ENCODE results near the gene MBP. TPM values are rescaled to one million over a fixed set of nuclear protein-coding genes. Genes with fewer than 3 reads are reported as not detected.

The MBP gene
- total and polyA plus RNA-seq, 5 donors from 2014 or later: 134 to 172 (median 143) TPM

DNA sequence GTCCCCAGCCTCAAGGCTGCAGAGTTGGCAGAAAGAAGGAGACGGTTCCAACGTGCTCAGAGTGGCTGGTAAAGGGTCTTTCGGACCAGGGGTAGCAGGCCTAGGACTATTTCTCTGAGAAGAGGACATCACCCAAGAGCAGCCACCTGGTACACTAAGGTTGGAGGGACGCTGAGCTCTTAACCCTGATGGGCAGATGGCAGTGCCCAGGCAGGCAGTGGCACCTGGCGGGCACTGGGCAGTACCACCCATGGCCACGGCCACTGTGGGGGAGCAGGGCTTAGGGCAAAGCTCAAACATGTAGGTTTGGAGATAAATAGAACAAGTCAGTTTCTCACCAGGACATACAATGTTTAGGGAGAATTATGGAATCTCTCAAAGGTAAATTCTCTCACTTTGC, 53.5 kb downstream of the MBP start:
- no peaks in the 10 kb centered on the region for H3K9me3 ChIP-seq (ENCODE audit: control insufficient read depth in 2 of 2, low read length in 2 of 2)
- Mint-ChIP-seq H3K27ac (peak overlapping the region; percentile 51 to 92 (median 75)), H3K27me3 (no peaks in the 10 kb centered on the region), H3K9me3 (peaks cover 0 to 3% (median 0%) of the 10 kb centered on the region in 7 donors), H3K36me3 (peaks cover 20% of the 10 kb centered on the region), H3K4me3 (peak overlapping the region in 1 of 4 donors; percentile 33), H3K4me1 (peaks cover 44 to 87% (median 64%) of the 10 kb centered on the region in 4 donors)
- ATAC-seq (ENCODE audit: low read depth in 2 of 2) (no peak), DNase-seq (no peak)
- H3K27me3 ChIP-seq (ENCODE audit: control insufficient read depth, insufficient read depth, low read length): no peaks in the 10 kb centered on the region
- no peak overlapping the region for H3K4me3 ChIP-seq (ENCODE audit: low read depth, low read length)
- peaks cover 41% of the 10 kb centered on the region for H3K4me1 ChIP-seq (ENCODE audit: control insufficient read depth, insufficient read depth, low read length, poor library complexity, severe bottlenecking)
- no peak overlapping the region for H3K27ac ChIP-seq (ENCODE audit: insufficient read depth, low read length, poor library complexity, severe bottlenecking)
- peaks cover 19% of the 10 kb centered on the region for H3K36me3 ChIP-seq (ENCODE audit: control insufficient read depth, insufficient read depth, low read length)

- Mint-ChIP-seq H3K4me1 (peaks cover 43 to 87% (median 63%) of the 10 kb centered on the region in 4 donors), H3K9me3 (peaks cover 0 to 3% (median 0%) of the 10 kb centered on the region in 7 donors), H3K36me3 (peaks cover 19% of the 10 kb centered on the region), H3K27me3 (no peaks in the 10 kb centered on the region), H3K4me3 (no peak overlapping the region), H3K27ac (peak overlapping the region in 2 of 3 donors; percentile 75 to 94)
- H3K9me3 ChIP-seq (ENCODE audit: control insufficient read depth in 2 of 2, low read length in 2 of 2): no peaks in the 10 kb centered on the region
- H3K4me1 ChIP-seq (ENCODE audit: control insufficient read depth, insufficient read depth, low read length, poor library complexity, severe bottlenecking): peaks cover 45% of the 10 kb centered on the region
- ATAC-seq (ENCODE audit: low read depth in 2 of 2) (no peak), DNase-seq (no peak)
- H3K27me3 ChIP-seq (ENCODE audit: control insufficient read depth, insufficient read depth, low read length): no peaks in the 10 kb centered on the region
- H3K27ac ChIP-seq (ENCODE audit: insufficient read depth, low read length, poor library complexity, severe bottlenecking): no peak overlapping the region
- H3K36me3 ChIP-seq (ENCODE audit: control insufficient read depth, insufficient read depth, low read length): peaks cover 19% of the 10 kb centered on the region
- H3K4me3 ChIP-seq (ENCODE audit: low read depth, low read length): no peak overlapping the region
Observed at GRCh38 chr18:77078690-77079070, 53.9 kb downstream of the MBP start.

DNA sequence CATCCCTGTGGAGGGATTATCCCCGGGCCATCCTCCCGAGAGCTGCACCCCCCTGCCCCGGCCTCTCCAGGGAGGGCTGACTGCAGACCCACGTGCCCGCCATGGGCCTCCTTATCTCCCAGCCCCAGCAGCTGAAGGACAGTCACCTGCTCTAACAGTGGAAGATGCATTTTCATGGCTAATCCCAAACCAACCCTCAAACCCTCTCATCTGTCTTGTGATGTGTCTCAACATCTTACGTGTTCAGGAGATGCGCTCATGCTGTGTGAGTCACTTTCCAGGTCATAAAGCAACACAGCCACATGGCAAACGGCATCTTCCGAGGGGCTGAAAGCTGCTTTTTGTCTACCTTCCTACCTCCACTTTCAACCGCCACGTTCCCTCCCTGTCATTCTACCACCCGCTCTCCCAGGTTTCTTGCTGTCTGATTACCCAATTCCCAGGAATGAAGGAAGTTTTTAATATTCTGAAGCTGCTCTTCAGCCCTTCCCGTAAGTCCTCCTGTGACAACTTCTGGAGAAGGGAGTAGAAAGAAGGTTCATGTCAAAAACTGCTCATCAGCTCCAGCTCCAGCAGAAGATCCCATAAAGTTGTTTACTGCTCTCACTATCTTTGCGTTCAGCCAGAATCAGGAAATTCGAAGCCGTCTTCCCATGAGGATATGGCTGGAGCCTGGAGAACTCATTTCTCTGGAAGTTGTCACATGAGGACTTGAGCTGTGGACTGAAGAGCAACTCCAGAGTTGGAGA, 54.5 kb downstream of the MBP start:
- Mint-ChIP-seq H3K27me3 (no peaks in the 10 kb centered on the region), H3K4me3 (peak overlapping the region in 2 of 4 donors; percentile 4 to 56), H3K27ac (peak overlapping the region; percentile 75 to 94 (median 89)), H3K4me1 (peaks cover 43 to 89% (median 64%) of the 10 kb centered on the region in 4 donors), H3K9me3 (peaks cover 0 to 1% (median 0%) of the 10 kb centered on the region in 7 donors), H3K36me3 (peaks cover 16% of the 10 kb centered on the region)
- Histone ChIP-seq H3K27ac (ENCODE audit: insufficient read depth, low read length, poor library complexity, severe bottlenecking) (no peak overlapping the region), H3K9me3 (ENCODE audit: control insufficient read depth in 2 of 2, low read length in 2 of 2) (no peaks in the 10 kb centered on the region), H3K4me3 (ENCODE audit: low read depth, low read length) (no peak overlapping the region), H3K27me3 (ENCODE audit: control insufficient read depth, insufficient read depth, low read length) (no peaks in the 10 kb centered on the region), H3K36me3 (ENCODE audit: control insufficient read depth, insufficient read depth, low read length) (peaks cover 19% of the 10 kb centered on the region), H3K4me1 (ENCODE audit: control insufficient read depth, insufficient read depth, low read length, poor library complexity, severe bottlenecking) (peaks cover 50% of the 10 kb centered on the region)
- no peak for DNase-seq
- no peak for ATAC-seq (ENCODE audit: low read depth in 2 of 2)

GRCh38 chr18:77077401-77077800, 55.2 kb downstream of the MBP start:
- no peaks in the 10 kb centered on the region for H3K9me3 ChIP-seq (ENCODE audit: control insufficient read depth in 2 of 2, low read length in 2 of 2)
- no peaks in the 10 kb centered on the region for H3K27me3 Mint-ChIP-seq
- peaks cover 16% of the 10 kb centered on the region for H3K36me3 Mint-ChIP-seq
- ATAC-seq (ENCODE audit: low read depth in 2 of 2): no peak
- H3K4me1 ChIP-seq (ENCODE audit: control insufficient read depth, insufficient read depth, low read length, poor library complexity, severe bottlenecking): peaks cover 54% of the 10 kb centered on the region
- H3K27ac ChIP-seq (ENCODE audit: insufficient read depth, low read length, poor library complexity, severe bottlenecking): no peak overlapping the region
- DNase-seq: no peak
- H3K27ac Mint-ChIP-seq: peak overlapping the region; percentile 20 to 71 (median 56)
- peaks cover 0 to 1% (median 0%) of the 10 kb centered on the region in 7 donors for H3K9me3 Mint-ChIP-seq
- H3K36me3 ChIP-seq (ENCODE audit: control insufficient read depth, insufficient read depth, low read length): peaks cover 19% of the 10 kb centered on the region
- no peaks in the 10 kb centered on the region for H3K27me3 ChIP-seq (ENCODE audit: control insufficient read depth, insufficient read depth, low read length)
- H3K4me3 Mint-ChIP-seq: peak overlapping the region in 1 of 4 donors; percentile 28
- H3K4me1 Mint-ChIP-seq: peaks cover 42 to 90% (median 64%) of the 10 kb centered on the region in 4 donors
- H3K4me3 ChIP-seq (ENCODE audit: low read depth, low read length): no peak overlapping the region

DNA sequence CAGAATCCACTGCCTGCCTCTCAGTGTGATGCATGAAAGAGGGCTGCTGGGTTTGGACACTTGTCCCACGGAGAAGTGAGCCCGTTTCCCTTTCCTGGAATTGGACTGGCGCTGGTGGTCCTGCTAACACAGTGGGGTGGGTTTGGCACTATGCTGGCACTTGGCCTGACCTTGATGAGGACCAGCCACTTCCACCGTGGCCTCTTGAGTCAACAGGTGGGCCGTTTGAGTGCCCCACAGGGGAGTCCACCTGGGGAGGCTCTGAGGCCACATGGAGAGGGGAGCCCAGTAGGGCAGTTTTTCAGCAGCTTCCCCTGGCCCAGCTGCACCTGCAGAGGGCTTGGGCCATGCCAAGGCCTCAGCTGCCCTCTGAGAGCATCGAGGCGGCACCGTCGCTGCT, 56.5 kb downstream of the MBP start:
- H3K4me1 ChIP-seq (ENCODE audit: control insufficient read depth, insufficient read depth, low read length, poor library complexity, severe bottlenecking): peaks cover 57% of the 10 kb centered on the region
- no peak overlapping the region for H3K4me3 ChIP-seq (ENCODE audit: low read depth, low read length)
- ATAC-seq (ENCODE audit: low read depth in 2 of 2) (no peak), DNase-seq (no peak)
- Mint-ChIP-seq H3K4me3 (no peak overlapping the region), H3K36me3 (peaks cover 10% of the 10 kb centered on the region), H3K27me3 (no peaks in the 10 kb centered on the region), H3K4me1 (peaks cover 41 to 91% (median 68%) of the 10 kb centered on the region in 4 donors), H3K27ac (no peak overlapping the region), H3K9me3 (no peaks in the 10 kb centered on the region)
- H3K27me3 ChIP-seq (ENCODE audit: control insufficient read depth, insufficient read depth, low read length): no peaks in the 10 kb centered on the region
- peaks cover 20% of the 10 kb centered on the region for H3K36me3 ChIP-seq (ENCODE audit: control insufficient read depth, insufficient read depth, low read length)
- no peaks in the 10 kb centered on the region for H3K9me3 ChIP-seq (ENCODE audit: control insufficient read depth in 2 of 2, low read length in 2 of 2)
- peak overlapping the region; percentile 17 for H3K27ac ChIP-seq (ENCODE audit: insufficient read depth, low read length, poor library complexity, severe bottlenecking)

- H3K36me3 ChIP-seq (ENCODE audit: control insufficient read depth, insufficient read depth, low read length): peaks cover 28% of the 10 kb centered on the region
- H3K4me1 ChIP-seq (ENCODE audit: control insufficient read depth, insufficient read depth, low read length, poor library complexity, severe bottlenecking): peaks cover 62% of the 10 kb centered on the region
- H3K36me3 Mint-ChIP-seq: peaks cover 21% of the 10 kb centered on the region
- peak overlapping the region; percentile 73 to 99 (median 96) for H3K27ac Mint-ChIP-seq
- no peaks in the 10 kb centered on the region for H3K9me3 ChIP-seq (ENCODE audit: control insufficient read depth in 2 of 2, low read length in 2 of 2)
- DNase-seq (no peak), ATAC-seq (ENCODE audit: low read depth in 2 of 2) (no peak)
- H3K4me3 Mint-ChIP-seq: peak overlapping the region in 3 of 4 donors; percentile 46 to 64 (median 62)
- no peak overlapping the region for H3K4me3 ChIP-seq (ENCODE audit: low read depth, low read length)
- H3K27ac ChIP-seq (ENCODE audit: insufficient read depth, low read length, poor library complexity, severe bottlenecking): peak overlapping the region; percentile 75
- no peaks in the 10 kb centered on the region for H3K27me3 Mint-ChIP-seq
- H3K4me1 Mint-ChIP-seq: peaks cover 33 to 93% (median 72%) of the 10 kb centered on the region in 4 donors
- no peaks in the 10 kb centered on the region for H3K9me3 Mint-ChIP-seq
- H3K27me3 ChIP-seq (ENCODE audit: control insufficient read depth, insufficient read depth, low read length): no peaks in the 10 kb centered on the region
Observed at GRCh38 chr18:77074431-77074830, 58.2 kb downstream of the MBP start.

DNA sequence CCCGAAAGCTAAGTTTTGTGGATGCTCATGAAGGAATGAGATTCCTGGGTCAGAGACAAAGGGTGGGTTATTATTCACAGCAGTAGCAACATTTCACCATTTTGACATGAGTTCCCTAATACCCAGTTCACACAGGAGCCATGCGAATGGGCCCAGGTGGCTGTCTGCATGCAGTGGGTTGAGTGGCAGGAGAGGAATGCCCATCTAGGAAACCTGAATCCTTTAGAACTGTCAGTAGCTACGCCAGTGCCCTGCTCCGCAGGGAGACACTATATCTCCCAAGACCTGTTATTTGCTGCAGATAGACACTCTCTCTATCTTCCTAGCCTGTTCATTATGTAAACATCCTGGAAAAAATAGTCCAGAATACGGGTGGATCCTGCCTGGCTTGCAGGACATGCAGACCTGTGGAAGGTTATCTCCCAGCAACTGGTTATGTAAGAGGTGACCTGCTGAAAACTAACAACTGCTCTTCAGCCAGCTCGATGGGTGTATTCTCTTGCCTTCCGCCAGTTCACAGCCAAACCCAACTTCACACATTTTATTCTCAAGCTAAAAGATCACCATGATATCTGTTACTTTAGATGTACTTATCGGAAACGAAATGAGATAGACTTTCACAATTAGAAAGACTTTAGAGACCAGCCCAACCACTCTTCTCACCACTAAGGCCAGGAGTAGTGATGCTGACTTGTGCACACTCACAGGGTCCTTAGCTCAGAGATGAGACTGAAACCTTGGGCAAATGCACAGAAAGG, 59.1 kb downstream of the MBP start:
- Histone ChIP-seq H3K27ac (ENCODE audit: insufficient read depth, low read length, poor library complexity, severe bottlenecking) (peak overlapping the region; percentile 75), H3K4me3 (ENCODE audit: low read depth, low read length) (peak overlapping the region; percentile 47), H3K36me3 (ENCODE audit: control insufficient read depth, insufficient read depth, low read length) (peaks cover 27% of the 10 kb centered on the region), H3K27me3 (ENCODE audit: control insufficient read depth, insufficient read depth, low read length) (no peaks in the 10 kb centered on the region), H3K4me1 (ENCODE audit: control insufficient read depth, insufficient read depth, low read length, poor library complexity, severe bottlenecking) (peaks cover 67% of the 10 kb centered on the region), H3K9me3 (ENCODE audit: control insufficient read depth in 2 of 2, low read length in 2 of 2) (no peaks in the 10 kb centered on the region)
- no peaks in the 10 kb centered on the region for H3K27me3 Mint-ChIP-seq
- peaks cover 41 to 95% (median 78%) of the 10 kb centered on the region in 4 donors for H3K4me1 Mint-ChIP-seq
- DNase-seq (no peak), ATAC-seq (ENCODE audit: low read depth in 2 of 2) (peak; percentile 31 to 40)
- H3K9me3 Mint-ChIP-seq: no peaks in the 10 kb centered on the region
- H3K4me3 Mint-ChIP-seq: peak overlapping the region in 3 of 4 donors; percentile 46 to 66 (median 64)
- H3K27ac Mint-ChIP-seq: peak overlapping the region; percentile 73 to 99 (median 96)
- H3K36me3 Mint-ChIP-seq: peaks cover 21% of the 10 kb centered on the region

Data from CD4-positive, CD25-positive, alpha-beta regulatory T cell (primary cell).